ENCODE measurements around the gene LAMP1.
"Not testable (repeated sequence)": the region's sequence is repeated elsewhere in the genome, so short reads cannot be mapped to it uniquely, and the experiment has no call there.

The LAMP1 gene

DNA sequence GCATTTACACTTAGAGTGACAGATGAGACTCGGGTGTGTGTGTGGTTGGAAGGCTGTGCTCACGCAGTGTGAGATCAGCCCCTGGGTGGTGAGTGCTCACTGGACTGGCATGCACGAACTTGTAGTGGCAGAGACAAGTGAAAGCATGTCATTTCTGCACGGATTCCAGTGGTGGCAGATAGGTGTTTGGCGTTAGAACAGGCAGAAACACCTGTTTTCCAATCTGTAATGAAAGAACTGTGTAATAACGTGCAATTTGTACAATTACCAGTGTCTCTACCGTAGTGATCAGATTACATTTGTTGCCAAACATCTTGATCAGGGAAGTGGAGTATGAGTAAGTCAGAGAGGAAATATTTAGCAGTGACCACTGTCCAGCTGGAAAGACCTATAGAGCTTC, 8.2 kb downstream of the LAMP1 start:
- Histone ChIP-seq H3K4me2 (ENCODE audit: low read length) (no peak overlapping the region), H3K4me1 (ENCODE audit: control insufficient read depth, low read length) (no peaks in the 10 kb centered on the region), H3K9me2 (replicated peaks; ENCODE audit: control insufficient read depth, low read length) (no peaks in the 10 kb centered on the region), H3K27me3 (ENCODE audit: control insufficient read depth, low read length) (no peaks in the 10 kb centered on the region), H3F3A (ENCODE audit: control insufficient read depth, insufficient read depth) (no peaks in the 10 kb centered on the region), H3K79me2 (ENCODE audit: control insufficient read depth, low read length) (peaks cover 79% of the 10 kb centered on the region), H3K27ac (ENCODE audit: low read depth, low read length) (no peak overlapping the region), H3K4me3 (ENCODE audit: low read length) (no peak overlapping the region), H3K9me3 (ENCODE audit: control insufficient read depth, insufficient read depth, low read length) (no peaks in the 10 kb centered on the region), H3K36me3 (ENCODE audit: control insufficient read depth, low read length) (peaks cover 21% of the 10 kb centered on the region), H4K20me1 (ENCODE audit: control insufficient read depth, insufficient read depth, low read depth, low read length) (no peaks in the 10 kb centered on the region; the same call in 1 of the 2 replicates)
- TF ChIP-seq, protein P1, sequence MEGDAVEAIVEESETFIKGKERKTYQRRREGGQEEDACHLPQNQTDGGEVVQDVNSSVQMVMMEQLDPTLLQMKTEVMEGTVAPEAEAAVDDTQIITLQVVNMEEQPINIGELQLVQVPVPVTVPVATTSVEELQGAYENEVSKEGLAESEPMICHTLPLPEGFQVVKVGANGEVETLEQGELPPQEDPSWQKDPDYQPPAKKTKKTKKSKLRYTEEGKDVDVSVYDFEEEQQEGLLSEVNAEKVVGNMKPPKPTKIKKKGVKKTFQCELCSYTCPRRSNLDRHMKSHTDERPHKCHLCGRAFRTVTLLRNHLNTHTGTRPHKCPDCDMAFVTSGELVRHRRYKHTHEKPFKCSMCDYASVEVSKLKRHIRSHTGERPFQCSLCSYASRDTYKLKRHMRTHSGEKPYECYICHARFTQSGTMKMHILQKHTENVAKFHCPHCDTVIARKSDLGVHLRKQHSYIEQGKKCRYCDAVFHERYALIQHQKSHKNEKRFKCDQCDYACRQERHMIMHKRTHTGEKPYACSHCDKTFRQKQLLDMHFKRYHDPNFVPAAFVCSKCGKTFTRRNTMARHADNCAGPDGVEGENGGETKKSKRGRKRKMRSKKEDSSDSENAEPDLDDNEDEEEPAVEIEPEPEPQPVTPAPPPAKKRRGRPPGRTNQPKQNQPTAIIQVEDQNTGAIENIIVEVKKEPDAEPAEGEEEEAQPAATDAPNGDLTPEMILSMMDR (IDR thresholded peaks at IDR 0.05; ENCODE audit: low read depth, low read length, poor library complexity, severe bottlenecking), result no peak
- TF ChIP-seq EZH2phosphoT487 (IDR thresholded peaks at IDR 0.05; ENCODE audit: borderline replicate concordance, low read length), result no peak

DNA sequence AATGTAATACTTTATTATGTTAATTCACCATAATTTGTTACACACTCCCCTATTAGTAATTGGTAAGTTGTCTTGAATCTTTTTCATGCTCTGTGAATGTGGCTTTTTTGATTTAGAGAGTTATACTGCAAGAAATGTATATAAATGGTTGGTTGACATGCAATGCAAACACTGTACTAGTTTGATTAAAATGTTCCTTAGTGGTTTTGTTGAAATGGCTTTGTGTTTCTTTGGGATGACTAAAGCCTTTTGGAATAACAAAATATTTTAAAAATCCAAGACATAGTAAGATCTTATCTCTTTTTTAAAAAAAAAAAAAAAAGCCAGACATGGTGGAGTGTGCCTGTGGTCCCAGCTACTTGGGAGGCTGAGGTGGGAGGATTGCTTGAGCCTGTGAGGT, 10.5 kb downstream of the LAMP1 start:
- H3K4me3 ChIP-seq (ENCODE audit: low read length), result no peak overlapping the region
- H3K4me2 ChIP-seq (ENCODE audit: low read length), result no peak overlapping the region
- no peaks in the 10 kb centered on the region for H3K4me1 ChIP-seq (ENCODE audit: control insufficient read depth, low read length)
- H3F3A ChIP-seq (ENCODE audit: control insufficient read depth, insufficient read depth), result no peaks in the 10 kb centered on the region
- peaks cover 37% of the 10 kb centered on the region for H3K36me3 ChIP-seq (ENCODE audit: control insufficient read depth, low read length)
- H3K9me3 ChIP-seq (ENCODE audit: control insufficient read depth, insufficient read depth, low read length), result no peaks in the 10 kb centered on the region
- TF ChIP-seq EZH2phosphoT487 (IDR thresholded peaks at IDR 0.05; ENCODE audit: borderline replicate concordance, low read length), result no peak
- TF ChIP-seq, protein P1 (IDR thresholded peaks at IDR 0.05; ENCODE audit: low read depth, low read length, poor library complexity, severe bottlenecking), result no peak
- no peaks in the 10 kb centered on the region for H3K9me2 ChIP-seq (replicated peaks; ENCODE audit: control insufficient read depth, low read length)
- no peaks in the 10 kb centered on the region for H3K27me3 ChIP-seq (ENCODE audit: control insufficient read depth, low read length)
- H4K20me1 ChIP-seq (ENCODE audit: control insufficient read depth, insufficient read depth, low read depth, low read length), result no peaks in the 10 kb centered on the region; the same call in 1 of the 2 replicates
- H3K27ac ChIP-seq (ENCODE audit: low read depth, low read length), result no peak overlapping the region
- peaks cover 59% of the 10 kb centered on the region for H3K79me2 ChIP-seq (ENCODE audit: control insufficient read depth, low read length)

DNA sequence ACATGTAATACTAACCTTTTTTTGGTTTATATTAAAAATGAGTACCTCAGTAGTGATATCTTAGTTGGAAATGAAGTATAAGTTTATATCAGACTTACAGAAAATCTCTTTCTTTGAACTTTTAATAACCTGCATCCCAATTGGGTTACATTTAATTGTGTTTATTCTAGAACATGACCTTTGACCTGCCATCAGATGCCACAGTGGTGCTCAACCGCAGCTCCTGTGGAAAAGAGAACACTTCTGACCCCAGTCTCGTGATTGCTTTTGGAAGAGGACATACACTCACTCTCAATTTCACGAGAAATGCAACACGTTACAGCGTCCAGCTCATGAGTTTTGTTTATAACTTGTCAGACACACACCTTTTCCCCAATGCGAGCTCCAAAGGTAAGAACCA, 12.4 kb downstream of the LAMP1 start:
- H3K27ac ChIP-seq (ENCODE audit: low read depth, low read length), result no peak overlapping the region
- no peaks in the 10 kb centered on the region for H3K27me3 ChIP-seq (ENCODE audit: control insufficient read depth, low read length)
- peaks cover 32% of the 10 kb centered on the region for H3K36me3 ChIP-seq (ENCODE audit: control insufficient read depth, low read length)
- no peak overlapping the region for H3K4me3 ChIP-seq (ENCODE audit: low read length)
- H3K4me2 ChIP-seq (ENCODE audit: low read length), result no peak overlapping the region
- peaks cover 46% of the 10 kb centered on the region for H3K79me2 ChIP-seq (ENCODE audit: control insufficient read depth, low read length)
- H3K4me1 ChIP-seq (ENCODE audit: control insufficient read depth, low read length), result no peaks in the 10 kb centered on the region
- H3K9me3 ChIP-seq (ENCODE audit: control insufficient read depth, insufficient read depth, low read length), result no peaks in the 10 kb centered on the region
- H4K20me1 ChIP-seq (ENCODE audit: control insufficient read depth, insufficient read depth, low read depth, low read length), result no peaks in the 10 kb centered on the region; the same call in 1 of the 2 replicates
- H3F3A ChIP-seq (ENCODE audit: control insufficient read depth, insufficient read depth), result no peaks in the 10 kb centered on the region
- H3K9me2 ChIP-seq (replicated peaks; ENCODE audit: control insufficient read depth, low read length), result no peaks in the 10 kb centered on the region
- no peak for TF ChIP-seq EZH2phosphoT487 (IDR thresholded peaks at IDR 0.05; ENCODE audit: borderline replicate concordance, low read length)
- TF ChIP-seq, protein P1 (IDR thresholded peaks at IDR 0.05; ENCODE audit: low read depth, low read length, poor library complexity, severe bottlenecking), result no peak

DNA sequence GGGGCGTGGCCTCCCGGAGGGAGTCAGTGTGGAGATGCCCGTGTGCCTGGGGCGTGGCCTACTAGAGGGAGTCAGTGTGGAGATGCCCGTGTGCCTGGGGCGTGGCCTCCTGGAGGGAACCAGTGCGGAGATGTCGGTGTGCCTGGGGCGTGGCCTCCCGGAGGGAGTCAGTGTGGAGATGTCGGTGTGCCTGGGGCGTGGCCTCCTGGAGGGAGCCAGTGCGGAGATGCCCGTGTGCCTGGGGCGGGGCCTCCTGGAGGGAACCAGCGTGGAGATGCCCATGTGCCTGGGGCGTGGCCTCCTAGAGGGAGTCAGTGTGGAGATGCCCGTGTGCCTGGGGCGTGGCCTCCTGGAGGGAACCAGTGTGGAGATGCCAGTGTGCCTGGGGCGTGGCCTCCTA, 17.1 kb downstream of the LAMP1 start:
- H3F3A ChIP-seq (ENCODE audit: control insufficient read depth, insufficient read depth); H3K4me3 ChIP-seq (ENCODE audit: low read length); H3K27me3 ChIP-seq (ENCODE audit: control insufficient read depth, low read length); H3K9me3 ChIP-seq (ENCODE audit: control insufficient read depth, insufficient read depth, low read length); H3K27ac ChIP-seq (ENCODE audit: low read depth, low read length); H3K4me1 ChIP-seq (ENCODE audit: control insufficient read depth, low read length); H3K4me2 ChIP-seq (ENCODE audit: low read length); H3K9me2 ChIP-seq (replicated peaks; ENCODE audit: control insufficient read depth, low read length); H4K20me1 ChIP-seq (ENCODE audit: control insufficient read depth, insufficient read depth, low read depth, low read length): not testable (repeated sequence)
- H3K36me3 ChIP-seq (ENCODE audit: control insufficient read depth, low read length), result peaks cover 36% of the 10 kb centered on the region
- H3K79me2 ChIP-seq (ENCODE audit: control insufficient read depth, low read length), result peaks cover 15% of the 10 kb centered on the region

DNA sequence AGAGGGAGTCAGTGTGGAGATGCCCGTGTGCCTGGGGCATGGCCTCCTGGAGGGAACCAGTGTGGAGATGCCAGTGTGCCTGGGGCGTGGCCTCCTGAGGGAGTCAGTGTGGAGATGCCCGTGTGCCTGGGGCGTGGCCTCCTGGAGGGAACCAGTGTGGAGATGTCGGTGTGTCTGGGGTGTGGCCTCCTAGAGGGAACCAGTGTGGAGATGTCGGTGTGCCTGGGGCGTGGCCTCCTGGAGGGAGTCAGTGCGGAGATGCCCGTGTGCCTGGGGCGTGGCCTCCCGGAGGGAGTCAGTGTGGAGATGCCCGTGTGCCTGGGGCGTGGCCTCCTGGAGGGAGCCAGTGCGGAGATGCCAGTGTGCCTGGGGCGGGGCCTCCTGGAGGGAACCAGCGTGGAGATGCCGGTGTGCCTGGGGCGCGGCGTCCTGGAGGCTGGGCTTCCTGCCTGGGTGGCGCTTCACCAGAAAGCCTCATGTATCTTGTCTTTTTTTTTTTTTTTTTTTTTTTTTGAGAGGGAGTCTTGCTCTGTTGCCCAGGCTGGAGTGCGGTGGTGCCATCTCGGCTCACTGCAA, 17.9 kb downstream of the LAMP1 start:
- not testable (repeated sequence) for H4K20me1 ChIP-seq (ENCODE audit: control insufficient read depth, insufficient read depth, low read depth, low read length)

More for the DNA sequence above, 17.9 kb downstream of the LAMP1 start:
- H3K9me3 ChIP-seq (ENCODE audit: control insufficient read depth, insufficient read depth, low read length); H3K4me2 ChIP-seq (ENCODE audit: low read length); H3K4me3 ChIP-seq (ENCODE audit: low read length); H3F3A ChIP-seq (ENCODE audit: control insufficient read depth, insufficient read depth); H3K4me1 ChIP-seq (ENCODE audit: control insufficient read depth, low read length); H3K9me2 ChIP-seq (replicated peaks; ENCODE audit: control insufficient read depth, low read length); H3K27ac ChIP-seq (ENCODE audit: low read depth, low read length); H3K27me3 ChIP-seq (ENCODE audit: control insufficient read depth, low read length); H3K79me2 ChIP-seq (ENCODE audit: control insufficient read depth, low read length): not testable (repeated sequence)
- H3K36me3 ChIP-seq (ENCODE audit: control insufficient read depth, low read length), result peaks cover 38% of the 10 kb centered on the region

All from DOHH2 (cell line).